ENCODE results near the gene TRABD2B. TPM values are rescaled to one million over a fixed set of nuclear protein-coding genes. Genes with fewer than 3 reads are reported as not detected.

TRABD2B gene
- polyA plus RNA-seq, 1 of the 3 experiments (the other 2 are of a cell fraction): 0.03 TPM

- TF ChIP-seq SMC3 (IDR thresholded peaks at IDR 0.05; ENCODE audit: low read depth, low read length) (no peak), CHD2 (IDR thresholded peaks at IDR 0.05; ENCODE audit: low read length, partially characterized antibody) (no peak), POLR2AphosphoS5 (IDR thresholded peaks at IDR 0.05; ENCODE audit: low read depth, low read length) (no peak), EP300 (IDR thresholded peaks at IDR 0.05; ENCODE audit: borderline replicate concordance in 1 of 2, low read depth in 1 of 2, low read length in 1 of 2) (no peak), MAX (IDR thresholded peaks at IDR 0.05; ENCODE audit: low read depth) (no peak), JUND (IDR thresholded peaks at IDR 0.05) (no peak), RFX5 (IDR thresholded peaks at IDR 0.05; ENCODE audit: low read length) (no peak), RAD21 (IDR thresholded peaks at IDR 0.05; ENCODE audit: low read length) (no peak), TAF1 (IDR thresholded peaks at IDR 0.05; ENCODE audit: borderline replicate concordance, low read depth, low read length) (no peak)
- Histone ChIP-seq H3F3A (replicated peaks; ENCODE audit: insufficient read depth) (no peaks in the 10 kb centered on the region), H3K9me3 (no peaks in the 10 kb centered on the region), H4K20me1 (ENCODE audit: insufficient read depth) (no peaks in the 10 kb centered on the region), H2AFZ (ENCODE audit: low read depth) (no peak overlapping the region), H3K79me2 (ENCODE audit: insufficient read depth) (no peaks in the 10 kb centered on the region), H3K9ac (no peak overlapping the region), H3K4me3 (ENCODE audit: low read depth in 2 of 2, low read length in 1 of 2) (no peak overlapping the region), H3K4me2 (no peak overlapping the region), H3K27ac (ENCODE audit: low read depth in 2 of 2, low read length in 1 of 2) (no peak overlapping the region), H3K9me2 (no peaks in the 10 kb centered on the region), H3K36me3 (replicated peaks in 1 of 2; ENCODE audit: control insufficient read depth in 1 of 2, insufficient read depth in 2 of 2, low read length in 1 of 2) (no peaks in the 10 kb centered on the region), H3K27me3 (ENCODE audit: insufficient read depth) (no peaks in the 10 kb centered on the region), H3K4me1 (ENCODE audit: control insufficient read depth in 1 of 2, insufficient read depth in 2 of 2, low read depth in 1 of 2, low read length in 1 of 2) (peaks cover 0 to 2% of the 10 kb centered on the region in 2 experiments; a peak in 1 of 4 replicates)
- DNase-seq: no peak
- POLR2A ChIA-PET: interaction anchor here (0.5 kb wide), 1 partner anchor 14 kb away, joined by 3 read pairs; no protein-coding TSS in a partner anchor
- WGBS (ENCODE audit: low lambda C conversion rate): 35% methylated on average over 2 of the region's 2 CpGs
- CTCF ChIA-PET: interaction anchor here (0.7 to 3.3 kb wide), 2 partner anchors 13 to 23 kb away, joined by 3 to 18 read pairs; no protein-coding TSS in a partner anchor
Observed at GRCh38 chr1:48038270-48038767, 41.1 kb upstream of the TRABD2B start.

GRCh38 chr1:48036710-48037355 is 39.6 kb upstream of the TRABD2B start:
- H3F3A ChIP-seq (replicated peaks; ENCODE audit: insufficient read depth): no peaks in the 10 kb centered on the region
- no peak for DNase-seq
- no peaks in the 10 kb centered on the region for H3K36me3 ChIP-seq (replicated peaks in 1 of 2; ENCODE audit: control insufficient read depth in 1 of 2, insufficient read depth in 2 of 2, low read length in 1 of 2)
- H3K4me3 ChIP-seq (ENCODE audit: low read depth in 2 of 2, low read length in 1 of 2): no peak overlapping the region
- WGBS (ENCODE audit: low lambda C conversion rate): 19% methylated on average over 3 of the region's 3 CpGs
- POLR2A ChIA-PET: no interaction called here
- H3K9ac ChIP-seq: no peak overlapping the region
- no peaks in the 10 kb centered on the region for H3K27me3 ChIP-seq (ENCODE audit: insufficient read depth)
- no peaks in the 10 kb centered on the region for H3K9me2 ChIP-seq
- H3K9me3 ChIP-seq: no peaks in the 10 kb centered on the region
- H3K27ac ChIP-seq (ENCODE audit: low read depth in 2 of 2, low read length in 1 of 2): no peak overlapping the region
- no peak overlapping the region for H2AFZ ChIP-seq (ENCODE audit: low read depth)
- CTCF ChIA-PET: interaction anchor here (2.0 kb wide), 1 partner anchor 24 kb away, joined by 5 read pairs; no protein-coding TSS in a partner anchor
- no peak overlapping the region for H3K4me2 ChIP-seq
- no peaks in the 10 kb centered on the region for H3K79me2 ChIP-seq (ENCODE audit: insufficient read depth)
- H4K20me1 ChIP-seq (ENCODE audit: insufficient read depth): no peaks in the 10 kb centered on the region
- peaks cover 0 to 2% of the 10 kb centered on the region in 2 experiments; a peak in 1 of 4 replicates for H3K4me1 ChIP-seq (ENCODE audit: control insufficient read depth in 1 of 2, insufficient read depth in 2 of 2, low read depth in 1 of 2, low read length in 1 of 2)
- TF ChIP-seq TCF12 (IDR thresholded peaks at IDR 0.05) (no peak), IRF3 (IDR thresholded peaks at IDR 0.05; ENCODE audit: low read depth, low read length) (no peak), TEAD4 (IDR thresholded peaks at IDR 0.05; ENCODE audit: borderline replicate concordance, insufficient read depth) (no peak), USF1 (IDR thresholded peaks at IDR 0.05; ENCODE audit: borderline replicate concordance, low read depth) (no peak), ELF1 (IDR thresholded peaks at IDR 0.05) (no peak), ZBTB33 (IDR thresholded peaks at IDR 0.05; ENCODE audit: borderline replicate concordance, low read depth) (no peak), REST (IDR thresholded peaks at IDR 0.05; ENCODE audit: low read depth, low read length) (no peak), EP300 (IDR thresholded peaks at IDR 0.05; ENCODE audit: borderline replicate concordance in 1 of 2, low read depth in 1 of 2, low read length in 1 of 2) (no peak), MEF2A (IDR thresholded peaks at IDR 0.05; ENCODE audit: borderline replicate concordance, low read depth) (no peak)

Measured in SK-N-SH (cell line).